Epithelial cell of esophagus (primary cell): ENCODE data around the gene EME1.
A peak's percentile ranks its signal among the peaks of the same experiment; 100 is the strongest.

Experiments used
- DNase-seq: peaks from one replicate; pipeline ENCODE4 v3.0.0; 2010; ENCODE audit warnings: low read depth
- H3K4me3 ChIP-seq: 2 replicates; pipeline ENCODE4 v1.5.1; 2011; ENCODE audit warnings: mild to moderate bottlenecking, low read length, control low read depth
- TF ChIP-seq, protein P1 (sequence below): IDR thresholded peaks from 2 replicates; pipeline ENCODE4 v1.5.1; 2011; ENCODE audit warnings: low read depth, mild to moderate bottlenecking, low read length, control low read depth, inconsistent platforms; ENCODE audit not compliant: insufficient read depth; ENCODE audit errors: missing control alignments

Gene EME1

GRCh38 chr17:50428831-50429424, 55.9 kb downstream of the EME1 start:
- peak; percentile 98 for DNase-seq
- H3K4me3 ChIP-seq, result no peak overlapping the region
- TF ChIP-seq, protein P1, sequence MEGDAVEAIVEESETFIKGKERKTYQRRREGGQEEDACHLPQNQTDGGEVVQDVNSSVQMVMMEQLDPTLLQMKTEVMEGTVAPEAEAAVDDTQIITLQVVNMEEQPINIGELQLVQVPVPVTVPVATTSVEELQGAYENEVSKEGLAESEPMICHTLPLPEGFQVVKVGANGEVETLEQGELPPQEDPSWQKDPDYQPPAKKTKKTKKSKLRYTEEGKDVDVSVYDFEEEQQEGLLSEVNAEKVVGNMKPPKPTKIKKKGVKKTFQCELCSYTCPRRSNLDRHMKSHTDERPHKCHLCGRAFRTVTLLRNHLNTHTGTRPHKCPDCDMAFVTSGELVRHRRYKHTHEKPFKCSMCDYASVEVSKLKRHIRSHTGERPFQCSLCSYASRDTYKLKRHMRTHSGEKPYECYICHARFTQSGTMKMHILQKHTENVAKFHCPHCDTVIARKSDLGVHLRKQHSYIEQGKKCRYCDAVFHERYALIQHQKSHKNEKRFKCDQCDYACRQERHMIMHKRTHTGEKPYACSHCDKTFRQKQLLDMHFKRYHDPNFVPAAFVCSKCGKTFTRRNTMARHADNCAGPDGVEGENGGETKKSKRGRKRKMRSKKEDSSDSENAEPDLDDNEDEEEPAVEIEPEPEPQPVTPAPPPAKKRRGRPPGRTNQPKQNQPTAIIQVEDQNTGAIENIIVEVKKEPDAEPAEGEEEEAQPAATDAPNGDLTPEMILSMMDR, result no peak

- no peak for DNase-seq
- no peak overlapping the region for H3K4me3 ChIP-seq
- TF ChIP-seq, protein P1, result no peak
Observed at GRCh38 chr17:50429793-50430192, 56.8 kb downstream of the EME1 start.
